Endothelial cell of umbilical vein (primary cell): ENCODE data around the gene CELSR1. TPM values are rescaled to one million over a fixed set of nuclear protein-coding genes. Genes with fewer than 3 reads are reported as not detected.

ENCODE experiments used
- BruUV-seq: library from RNA; stranded (reverse); fragments of 400-500 nt; replicated peaks from 2 replicates; lab custom pipeline; 2021; lab: Mats Ljungman, UMichigan
- CTCF ChIA-PET: fragments of 300-600, 350-600 bp; sonication (Branson Sonifier 250); formaldehyde crosslinking; loops from one replicate; lab custom pipeline; 2021; ENCODE audit warnings: antibody characterized with exemption, inconsistent platforms; lab: Charles Lee
- POLR2A ChIA-PET: fragments of 300-600, 350-600 bp; sonication (Branson Sonifier 250); formaldehyde crosslinking; loops from one replicate; lab custom pipeline; 2021; ENCODE audit warnings: antibody characterized with exemption, inconsistent platforms; lab: Charles Lee
- DNase-seq: peaks from one replicate; pipeline ENCODE4 v3.0.0-alpha.2; 2011; ENCODE audit warnings: low read depth, low spot score
- FAIRE-seq: peaks from 2 replicates; lab custom pipeline; 2011; peaks lifted over from hg19 to GRCh38; lab: Jason Lieb, UNC
- H2AFZ ChIP-seq: 2 replicates; pipeline ENCODE4 v1.6.0; 2012; ENCODE audit warnings: low read depth, low read length, control low read depth, inconsistent platforms
- H3K27ac ChIP-seq: 2 replicates; pipeline ENCODE4 v1.5.1; 2011; ENCODE audit warnings: low read depth, mild to moderate bottlenecking, control low read depth, low read length, moderate library complexity; ENCODE audit not compliant: insufficient read depth
- H3K27me3 ChIP-seq, 2 experiments: 2 replicates each; pipeline versions ENCODE4 v1.6.0 to v1.6.1; 2011; ENCODE audit warnings: low read length in 2 of 2, mixed read lengths in 1 of 2; ENCODE audit not compliant: control insufficient read depth in 2 of 2, insufficient read depth in 2 of 2
- H3K36me3 ChIP-seq, 2 experiments: 2 replicates in 1 of 2; 3 replicates in 1 of 2; pipeline ENCODE4 v1.5.1; 2011; ENCODE audit warnings: low read length in 2 of 2, mild to moderate bottlenecking in 1 of 2, moderate library complexity in 1 of 2; ENCODE audit not compliant: control insufficient read depth in 2 of 2, insufficient read depth in 2 of 2; ENCODE audit errors: extremely low read depth in 1 of 2
- H3K4me1 ChIP-seq: 3 replicates; pipeline ENCODE4 v1.5.1; 2011; ENCODE audit warnings: mild to moderate bottlenecking, low read length; ENCODE audit not compliant: control insufficient read depth, insufficient read depth; ENCODE audit errors: extremely low read depth
- H3K4me2 ChIP-seq: 2 replicates; pipeline ENCODE4 v1.6.1; 2011; ENCODE audit warnings: low read length, control low read depth, mixed read lengths; ENCODE audit not compliant: insufficient read depth
- H3K4me3 ChIP-seq, 3 experiments: fragments of 200-600 bp in 1 of 3; sonication (generic), shearing (Covaris generic) in 1 of 3; replicated peaks in 1 of 3; 2 replicates each; pipeline ENCODE4 v1.5.1; 2011 to 2016; ENCODE audit warnings: control low read depth in 3 of 3, low read length in 3 of 3, mild to moderate bottlenecking in 2 of 3, inconsistent platforms in 1 of 3, low read depth in 1 of 3, moderate library complexity in 1 of 3; ENCODE audit not compliant: insufficient read depth in 1 of 3
- H3K79me2 ChIP-seq: 2 replicates; pipeline ENCODE4 v1.6.0; 2012; ENCODE audit warnings: low read length, inconsistent platforms; ENCODE audit not compliant: control insufficient read depth, insufficient read depth
- H3K9ac ChIP-seq: replicated peaks from 2 replicates; pipeline ENCODE3; 2011; ENCODE audit warnings: low read length, control low read depth; ENCODE audit not compliant: insufficient read depth; ENCODE audit errors: extremely low read depth
- H3K9me1 ChIP-seq: replicated peaks from 3 replicates; pipeline ENCODE4 v1.6.0; 2011; ENCODE audit warnings: mild to moderate bottlenecking, low read length; ENCODE audit not compliant: control insufficient read depth, insufficient read depth; ENCODE audit errors: extremely low read depth
- H3K9me3 ChIP-seq: replicated peaks from 2 replicates; pipeline ENCODE4 v1.5.1; 2012; ENCODE audit warnings: low read length, inconsistent platforms; ENCODE audit not compliant: control insufficient read depth, insufficient read depth
- H4K20me1 ChIP-seq: replicated peaks from 2 replicates; pipeline ENCODE3; 2011; ENCODE audit warnings: mild to moderate bottlenecking, low read length; ENCODE audit not compliant: control insufficient read depth, insufficient read depth; ENCODE audit errors: extremely low read depth
- CTCF ChIP-seq, 2 donors: IDR thresholded peaks; 1 replicate in 1 of 2; 2 replicates in 1 of 2; pipeline ENCODE4 v1.5.1; 2011; ENCODE audit warnings: low read length in 2 of 2, mild to moderate bottlenecking in 2 of 2, moderate library complexity in 2 of 2, control low read depth in 1 of 2, inconsistent platforms in 1 of 2, low read depth in 1 of 2; ENCODE audit not compliant: insufficient read depth in 1 of 2; ENCODE audit errors: extremely low read depth in 1 of 2
- EZH2 ChIP-seq: IDR thresholded peaks from 2 replicates; pipeline ENCODE4 v1.6.1; 2012; ENCODE audit warnings: borderline replicate concordance, low read depth, mild to moderate bottlenecking, moderate library complexity, low read length, inconsistent platforms; ENCODE audit not compliant: severe bottlenecking
- FOS ChIP-seq: IDR thresholded peaks from 2 replicates; pipeline ENCODE4 v1.6.1; 2011; ENCODE audit warnings: mild to moderate bottlenecking, low read length, moderate library complexity, borderline replicate concordance; ENCODE audit not compliant: insufficient read depth
- GATA2 ChIP-seq: IDR thresholded peaks from 2 replicates; pipeline ENCODE4 v1.7.0; 2011; ENCODE audit warnings: low read depth, mild to moderate bottlenecking, moderate library complexity, mixed read lengths, low read length; ENCODE audit not compliant: insufficient read length, insufficient read depth
- JUN ChIP-seq: IDR thresholded peaks from 2 replicates; pipeline ENCODE4 v1.6.1; 2011; ENCODE audit warnings: borderline replicate concordance, low read depth; ENCODE audit not compliant: insufficient read length, insufficient read depth
- MYC ChIP-seq: IDR thresholded peaks from one replicate; pipeline ENCODE4 v1.6.1; 2011; ENCODE audit warnings: mild to moderate bottlenecking, low read depth, low read length
- POLR2A ChIP-seq: IDR thresholded peaks from 2 replicates; pipeline ENCODE4 v1.6.1; 2012; ENCODE audit warnings: low read depth, mild to moderate bottlenecking, control low read depth, low read length
- POLR2AphosphoS5 ChIP-seq: IDR thresholded peaks from 2 replicates; pipeline ENCODE4 v1.6.1; 2012; ENCODE audit warnings: low read depth, mild to moderate bottlenecking, control low read depth, low read length, moderate library complexity; ENCODE audit not compliant: insufficient read depth
- dilution Hi-C: fragments of 300-500 bp; cut with MboI; formaldehyde crosslinking; loops from one replicate; pipeline ENCODE4 v1.15.0; 2019; ENCODE audit warnings: low sequenced_read_pairs; ENCODE audit not compliant: extremely low pct_ligation_motif_present
- intact Hi-C: fragments of 100-400 bp; cut with micrococcal nuclease; formaldehyde crosslinking; loops from one replicate; pipeline ENCODE4 v1.10.0; 2022
- polyA plus RNA-seq, 4 experiments: library from polyadenylated mRNA; depleted of rRNA in 3 of 4; stranded (reverse) in 3 of 4; unstranded in 1 of 4; fragments of >200 nt; gene quantifications; 2 replicates each; pipeline versions ENCODE4 v1.2.1 to v1.2.3, GENCODE V29; 2011 to 2012; ENCODE audit warnings: missing spikeins in 1 of 4
- total RNA-seq: library from RNA; stranded (reverse); gene quantifications from 2 replicates; pipeline ENCODE4 v1.2.3, GENCODE V29; 2021
- TF ChIP-seq, protein P1 (sequence below): IDR thresholded peaks from 2 replicates; pipeline ENCODE4 v1.6.1; 2011; ENCODE audit not compliant: insufficient read depth, insufficient read length

The CELSR1 gene
- total and polyA plus RNA-seq, 2 donors (not counting 3 experiments of a cell fraction or from before 2014, with no cell fraction given) = 3.7 to 5.4 TPM

DNA sequence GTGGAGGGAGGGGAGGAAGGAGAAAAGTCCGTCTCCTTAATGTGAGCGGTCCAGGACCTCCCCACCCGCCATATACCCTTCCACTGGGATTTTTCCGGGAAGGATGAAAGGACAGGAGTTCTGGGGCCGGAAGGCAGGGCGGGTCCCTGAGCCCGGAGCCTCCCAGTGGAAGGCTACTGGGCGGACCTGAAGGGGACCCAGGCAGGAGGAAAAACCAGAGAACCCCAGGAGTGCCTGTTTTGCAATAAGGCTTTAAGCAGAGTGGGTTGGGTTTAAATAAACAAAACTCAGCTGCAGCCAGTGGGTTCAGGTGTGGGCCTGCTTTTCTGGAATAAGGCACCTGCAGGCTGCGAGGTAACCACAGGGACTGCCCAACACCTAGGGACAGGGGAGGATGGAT is 1.7 kb upstream of the CELSR1 start:
- Histone ChIP-seq H3K4me2 (no peak overlapping the region), H3K9me3 (no peaks in the 10 kb centered on the region), H2AFZ (no peak overlapping the region), H3K4me3 (no peak overlapping the region), H3K9me1 (no peaks in the 10 kb centered on the region), H3K36me3 (no peaks in the 10 kb centered on the region), H3K27me3 (peaks cover 16 to 32% of the 10 kb centered on the region in 2 experiments), H3K27ac (no peak overlapping the region), H3K79me2 (no peaks in the 10 kb centered on the region), H3K9ac (no peak overlapping the region), H3K4me1 (peaks cover 8% of the 10 kb centered on the region), H4K20me1 (no peaks in the 10 kb centered on the region)
- BruUV-seq = no TSS peak
- no peak for DNase-seq
- POLR2A ChIA-PET = no interaction called here
- dilution Hi-C loops = no loop called here
- TF ChIP-seq MYC (no peak), CTCF (IDR thresholded peaks at IDR 0.05; ENCODE audit: extremely low read depth in 1 of 2, insufficient read depth in 1 of 2, low read depth in 1 of 2, low read length in 2 of 2) (no peak), POLR2A (no peak), EZH2 (no peak), JUN (no peak), GATA2 (no peak), POLR2AphosphoS5 (no peak), FOS (no peak)
- TF ChIP-seq, protein P1, sequence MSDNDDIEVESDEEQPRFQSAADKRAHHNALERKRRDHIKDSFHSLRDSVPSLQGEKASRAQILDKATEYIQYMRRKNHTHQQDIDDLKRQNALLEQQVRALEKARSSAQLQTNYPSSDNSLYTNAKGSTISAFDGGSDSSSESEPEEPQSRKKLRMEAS = no peak
- CTCF ChIA-PET = interaction anchor here (1.2 to 9.5 kb wide), 3 partner anchors 24 to 184 kb away, joined by 4 to 418 read pairs (median 4); no protein-coding TSS in a partner anchor
- intact Hi-C loops = no loop called here
- no peak for FAIRE-seq
